Spleen (tissue), 11 donors: ENCODE measurements around the gene NOL4. TPM values are rescaled to one million over a fixed set of nuclear protein-coding genes. Genes with fewer than 3 reads are reported as not detected.

Source experiments
- DNase-seq: peaks from one replicate; pipeline ENCODE4 v3.0.0-alpha.2; 2020
- H3K27ac ChIP-seq, 8 donors: fragments of 200-600 bp; sonication (generic) in 7 of 8; 1 replicate in 4 of 8; 2 replicates in 4 of 8; pipeline versions ENCODE4 v1.5.0 to v1.8.0; 2016 to 2021; ENCODE audit warnings: inconsistent platforms in 4 of 8, mild to moderate bottlenecking in 4 of 8, moderate library complexity in 1 of 8
- H3K27me3 ChIP-seq, 7 donors: fragments of 200-600 bp; sonication (generic) in 6 of 7; replicated peaks in 1 of 7; 1 replicate in 4 of 7; 2 replicates in 3 of 7; pipeline versions ENCODE4 v1.5.0 to v1.8.0; 2016 to 2021; ENCODE audit warnings: inconsistent platforms in 3 of 7, mild to moderate bottlenecking in 1 of 7
- H3K36me3 ChIP-seq, 6 donors: fragments of 200-600 bp; sonication (generic) in 5 of 6; 1 replicate in 4 of 6; 2 replicates in 2 of 6; pipeline versions ENCODE4 v1.5.0 to v1.8.0; 2016 to 2021; ENCODE audit warnings: inconsistent platforms in 2 of 6
- H3K4me1 ChIP-seq, 6 donors: fragments of 200-600 bp; sonication (generic) in 5 of 6; 1 replicate in 3 of 6; 2 replicates in 3 of 6; pipeline versions ENCODE4 v1.5.0 to v1.8.0; 2016 to 2021; ENCODE audit warnings: inconsistent platforms in 3 of 6
- H3K4me3 ChIP-seq, 8 donors: fragments of 200-600 bp; sonication (generic) in 7 of 8; 1 replicate in 4 of 8; 2 replicates in 4 of 8; pipeline versions ENCODE4 v1.5.0 to v1.8.0; 2016 to 2021; ENCODE audit warnings: inconsistent platforms in 4 of 8, mild to moderate bottlenecking in 4 of 8, moderate library complexity in 2 of 8
- H3K9me3 ChIP-seq, 8 donors: fragments of 200-600 bp; sonication (generic) in 7 of 8; 1 replicate in 4 of 8; 2 replicates in 4 of 8; pipeline versions ENCODE4 v1.5.0 to v1.8.0; 2016 to 2021; ENCODE audit warnings: inconsistent platforms in 4 of 8
- POLR2A ChIP-seq, 3 donors: fragments of 450-650 bp; IDR thresholded peaks; one replicate each; pipeline ENCODE4 v1.5.1; 2017; ENCODE audit warnings: antibody characterized with exemption in 3 of 3, mild to moderate bottlenecking in 1 of 3
- POLR2AphosphoS5 ChIP-seq, 3 donors: sonication (generic); formaldehyde crosslinking; IDR thresholded peaks; one replicate each; pipeline ENCODE4 v1.5.1; 2017; ENCODE audit warnings: antibody characterized with exemption in 3 of 3
- WGBS, 5 donors: extraction: QIAGEN DNeasy Blood & Tissue Kit in 3 of 5; methylation state at CpG; one replicate each; pipeline versions ENCODE4 v1.1.5 to v1.1.7; 2013 to 2018; 5-methylcytosine and 5-hydroxymethylcytosine counted together
- intact Hi-C: fragments of 100-400 bp; cut with DNase I; formaldehyde crosslinking; loops from one replicate; pipeline ENCODE4 v1.15.0; 2023; ENCODE audit warnings: low total_unique reads
- polyA plus RNA-seq, 3 donors: library from polyadenylated mRNA; stranded (reverse); fragments of 200-250 nt; gene quantifications; one replicate each; pipeline ENCODE4 v1.2.1, GENCODE V29; 2013
- total RNA-seq, 7 donors: library from RNA; depleted of rRNA in 3 of 7; stranded (reverse); fragments of >200 nt in 3 of 7; fragmentation: NEBNext Ultra II Directional in 4 of 7; extraction: Animal tissue kit (Norgen Biotek cat#: 25700) in 4 of 7; gene quantifications; one replicate each; pipeline versions ENCODE4 v1.1.0 to v1.2.1, GENCODE V29; 2016 to 2021
- TF ChIP-seq, protein P1 (sequence below), 11 experiments: fragments of 200-600 bp in 7 of 11; fragments of 450-650 bp in 4 of 11; sonication (generic) in 4 of 11; IDR thresholded peaks in 8 of 11; conservative IDR thresholded peaks in 3 of 11; 1 replicate in 7 of 11; 2 replicates in 4 of 11; pipeline versions ENCODE4 v1.4.0 to v1.8.0; 2016 to 2021; ENCODE audit warnings: antibody characterized with exemption in 11 of 11, inconsistent platforms in 4 of 11, mild to moderate bottlenecking in 1 of 11
- donor health status: healthy with polysubstance abuse.
- donor health status: DM: no; HTN: no; CAD: no; lungs with moderate emphysema.
- donor health status: DM: no; HTN: no; CAD: no.
- donor health status: Bipolar disorder and iron deficiency.
- donor health status: healthy.
- donor health status: DM: no; HTN: no; CAD: no.
- donor health status: DM: yes; HTN: yes; CAD: no.

Gene NOL4
- total and polyA plus RNA-seq, 10 donors = 0.02 to 0.64 (median 0.13) TPM; not detected in 5

DNA sequence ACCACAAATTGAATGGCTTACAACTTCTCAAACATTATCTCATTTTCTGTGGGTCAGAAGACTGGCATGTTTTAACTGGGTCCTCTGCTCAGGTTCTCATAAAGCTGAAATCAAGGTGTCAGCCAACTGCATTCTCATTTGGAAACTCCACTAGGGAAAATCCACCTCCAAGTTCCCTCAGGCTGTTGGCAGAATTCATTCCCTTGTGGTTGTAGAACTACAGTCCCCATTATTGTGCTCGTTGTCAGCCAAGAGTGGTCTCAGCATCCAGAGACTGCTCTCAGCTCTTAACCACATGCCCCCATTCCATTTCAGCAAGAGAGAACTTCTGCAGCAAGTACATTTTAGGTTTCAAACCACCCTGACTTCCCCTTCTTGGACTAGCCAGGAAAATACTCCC is 12.2 kb downstream of the NOL4 start:
- WGBS, 5 donors = 31 to 80% (median 49%) methylated on average over 1 of the region's 1 CpG
- Histone ChIP-seq H3K27ac (no peak overlapping the region), H3K9me3 (peaks cover 0 to 10% (median 0%) of the 10 kb centered on the region in 8 donors), H3K4me1 (no peaks in the 10 kb centered on the region), H3K4me3 (no peak overlapping the region), H3K36me3 (no peaks in the 10 kb centered on the region), H3K27me3 (no peaks in the 10 kb centered on the region)
- TF ChIP-seq POLR2AphosphoS5 (IDR thresholded peaks at IDR 0.05) (no peak), POLR2A (IDR thresholded peaks at IDR 0.05) (no peak)
- TF ChIP-seq, protein P1, sequence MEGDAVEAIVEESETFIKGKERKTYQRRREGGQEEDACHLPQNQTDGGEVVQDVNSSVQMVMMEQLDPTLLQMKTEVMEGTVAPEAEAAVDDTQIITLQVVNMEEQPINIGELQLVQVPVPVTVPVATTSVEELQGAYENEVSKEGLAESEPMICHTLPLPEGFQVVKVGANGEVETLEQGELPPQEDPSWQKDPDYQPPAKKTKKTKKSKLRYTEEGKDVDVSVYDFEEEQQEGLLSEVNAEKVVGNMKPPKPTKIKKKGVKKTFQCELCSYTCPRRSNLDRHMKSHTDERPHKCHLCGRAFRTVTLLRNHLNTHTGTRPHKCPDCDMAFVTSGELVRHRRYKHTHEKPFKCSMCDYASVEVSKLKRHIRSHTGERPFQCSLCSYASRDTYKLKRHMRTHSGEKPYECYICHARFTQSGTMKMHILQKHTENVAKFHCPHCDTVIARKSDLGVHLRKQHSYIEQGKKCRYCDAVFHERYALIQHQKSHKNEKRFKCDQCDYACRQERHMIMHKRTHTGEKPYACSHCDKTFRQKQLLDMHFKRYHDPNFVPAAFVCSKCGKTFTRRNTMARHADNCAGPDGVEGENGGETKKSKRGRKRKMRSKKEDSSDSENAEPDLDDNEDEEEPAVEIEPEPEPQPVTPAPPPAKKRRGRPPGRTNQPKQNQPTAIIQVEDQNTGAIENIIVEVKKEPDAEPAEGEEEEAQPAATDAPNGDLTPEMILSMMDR (IDR thresholded peaks at IDR 0.05 in 8 of 11, conservative IDR thresholded peaks at IDR 0.05 in 3 of 11) = no peak
- intact Hi-C loops = no loop called here
- no peak for DNase-seq

DNA sequence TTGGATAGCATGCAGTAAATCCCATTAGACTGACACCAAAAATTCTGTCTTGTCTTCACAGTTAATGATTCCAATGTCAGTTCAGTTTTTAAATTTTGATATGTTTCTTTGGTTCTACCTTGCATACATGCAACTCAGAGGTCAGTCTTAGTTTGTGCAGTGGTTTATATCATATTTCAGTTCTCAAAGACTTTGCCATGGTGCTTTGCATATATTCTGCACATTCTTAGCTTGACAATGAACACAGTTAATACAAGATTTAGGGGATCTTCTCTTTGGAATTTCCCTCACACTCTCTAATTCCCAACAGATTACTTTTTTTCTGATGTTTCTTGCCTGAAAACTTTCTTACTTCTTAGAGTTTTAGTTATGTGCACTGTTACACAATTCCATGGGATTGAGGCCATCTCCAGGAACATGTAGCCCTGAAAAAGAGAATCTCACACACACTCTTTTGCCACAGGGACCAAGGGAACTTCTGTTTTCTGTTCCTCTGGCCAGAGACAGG is 17.3 kb downstream of the NOL4 start:
- Histone ChIP-seq H3K36me3 (no peaks in the 10 kb centered on the region), H3K27me3 (no peaks in the 10 kb centered on the region), H3K4me1 (no peaks in the 10 kb centered on the region), H3K27ac (no peak overlapping the region), H3K9me3 (peaks cover 0 to 16% (median 4%) of the 10 kb centered on the region in 8 donors), H3K4me3 (no peak overlapping the region)
- no peak for DNase-seq
- intact Hi-C loops = no loop called here
- TF ChIP-seq, protein P1 (IDR thresholded peaks at IDR 0.05 in 8 of 11, conservative IDR thresholded peaks at IDR 0.05 in 3 of 11) = no peak
- TF ChIP-seq POLR2A (IDR thresholded peaks at IDR 0.05) = no peak
- no peak for TF ChIP-seq POLR2AphosphoS5 (IDR thresholded peaks at IDR 0.05)

DNA sequence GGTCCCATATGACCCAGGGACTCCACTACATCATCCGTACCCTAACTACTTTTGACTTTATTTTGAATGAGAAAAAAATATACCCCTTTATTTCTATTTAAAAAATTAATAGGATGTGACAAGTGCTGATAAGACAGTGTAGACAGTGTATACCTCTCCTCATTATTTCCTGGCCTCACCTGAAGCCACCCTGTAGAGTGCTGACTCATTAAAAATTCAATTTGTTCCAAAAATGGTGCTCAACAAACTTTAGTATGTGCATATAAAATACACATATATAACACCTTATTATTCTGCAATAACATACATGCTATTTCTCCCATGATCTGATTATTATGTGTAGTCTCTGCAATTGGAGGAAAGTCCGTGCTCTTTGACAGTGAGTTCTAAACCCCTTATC is 20.8 kb downstream of the NOL4 start:
- H3K36me3 ChIP-seq = no peaks in the 10 kb centered on the region
- no peak overlapping the region for H3K27ac ChIP-seq
- peaks cover 0 to 16% (median 4%) of the 10 kb centered on the region in 8 donors for H3K9me3 ChIP-seq
- 68 to 83% (median 80%) methylated on average over 2 of the region's 2 CpGs for whole genome bisulfite sequencing, 5 donors
- no peak for DNase-seq
- TF ChIP-seq POLR2AphosphoS5 (IDR thresholded peaks at IDR 0.05) (no peak), POLR2A (IDR thresholded peaks at IDR 0.05) (no peak)
- TF ChIP-seq, protein P1 (IDR thresholded peaks at IDR 0.05 in 8 of 11, conservative IDR thresholded peaks at IDR 0.05 in 3 of 11) = no peak
- intact Hi-C loops = no loop called here
- H3K4me1 ChIP-seq = no peaks in the 10 kb centered on the region
- no peaks in the 10 kb centered on the region for H3K27me3 ChIP-seq
- H3K4me3 ChIP-seq = no peak overlapping the region

DNA sequence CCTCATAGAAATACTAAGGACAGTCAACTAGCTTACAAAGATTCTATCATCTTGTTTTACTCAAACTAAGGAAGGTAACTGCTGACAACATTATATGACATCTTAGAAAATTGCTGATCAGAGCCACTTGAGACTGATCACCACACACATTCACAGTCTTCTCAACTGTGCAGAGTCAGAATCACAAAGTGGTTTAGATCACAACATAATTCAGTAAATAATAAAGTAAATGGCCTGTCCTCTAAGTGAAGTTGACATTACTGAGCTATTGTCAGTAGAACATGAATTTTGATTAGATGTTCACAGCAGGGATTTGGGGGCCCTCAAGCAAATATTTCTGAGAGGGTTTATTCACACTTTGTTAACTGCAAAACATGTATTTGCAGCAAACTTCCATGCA is 28.5 kb downstream of the NOL4 start:
- Histone ChIP-seq H3K36me3 (no peaks in the 10 kb centered on the region), H3K27me3 (no peaks in the 10 kb centered on the region), H3K9me3 (peaks cover 0 to 7% (median 0%) of the 10 kb centered on the region in 8 donors), H3K4me1 (no peaks in the 10 kb centered on the region), H3K27ac (no peak overlapping the region), H3K4me3 (no peak overlapping the region)
- TF ChIP-seq, protein P1 (IDR thresholded peaks at IDR 0.05 in 8 of 11, conservative IDR thresholded peaks at IDR 0.05 in 3 of 11) = no peak
- TF ChIP-seq POLR2AphosphoS5 (IDR thresholded peaks at IDR 0.05) (no peak), POLR2A (IDR thresholded peaks at IDR 0.05) (no peak)
- DNase-seq = no peak
- intact Hi-C loops = no loop called here
